GM19193 (cell line): ENCODE results near the gene PDE5A.

Experiments
- POLR2A ChIP-seq: IDR thresholded peaks from 4 replicates; pipeline ENCODE4 v1.6.1; 2011; ENCODE audit not compliant: insufficient read depth, insufficient read length; ENCODE audit errors: extremely low read depth

The PDE5A gene

DNA sequence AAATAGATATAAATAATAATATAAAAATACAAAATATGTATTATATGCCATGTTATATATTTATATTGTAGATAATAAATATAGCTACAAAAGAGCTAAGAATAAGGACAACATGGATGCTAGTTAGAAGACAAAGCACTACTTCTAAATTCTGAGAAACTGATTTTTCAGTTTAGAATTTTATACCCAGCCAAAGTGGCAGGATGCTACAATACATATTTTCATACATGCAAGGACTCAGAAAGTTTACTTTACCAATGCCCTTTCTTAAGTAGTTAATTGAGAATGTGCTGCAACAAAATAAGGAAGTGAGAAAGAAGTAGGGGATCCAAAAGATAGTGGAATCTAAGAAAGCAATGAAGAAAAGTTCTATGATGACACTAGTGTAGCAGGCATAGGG, 64.5 kb downstream of the PDE5A start:
- no peak for TF ChIP-seq POLR2A

DNA sequence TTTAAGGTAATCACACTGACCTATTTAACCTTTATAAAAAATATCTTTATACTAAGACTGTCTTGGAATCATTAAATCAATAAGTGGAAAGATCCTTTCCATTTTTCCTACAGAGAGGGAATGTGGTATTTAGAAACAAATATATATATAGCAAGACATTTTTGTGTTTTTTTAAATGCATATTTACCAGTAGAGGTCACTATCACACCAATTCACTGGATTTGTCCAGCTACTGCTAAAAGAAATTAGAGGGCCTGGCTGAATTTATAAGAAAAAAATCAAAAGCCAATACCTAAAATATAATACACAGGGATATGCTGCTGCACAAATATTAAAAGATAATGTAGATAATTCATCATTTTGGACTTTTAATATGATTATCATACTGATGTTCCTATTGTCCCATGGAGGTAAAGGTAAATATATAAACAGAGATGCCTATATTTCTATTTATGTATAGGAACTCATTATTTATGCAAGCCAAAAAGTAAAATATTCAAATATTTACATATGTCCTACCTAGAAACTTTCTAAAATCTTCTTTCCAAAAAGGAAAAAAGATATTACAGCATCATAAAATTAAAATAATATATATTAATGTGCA, 69.5 kb downstream of the PDE5A start:
- no peak for TF ChIP-seq POLR2A

DNA sequence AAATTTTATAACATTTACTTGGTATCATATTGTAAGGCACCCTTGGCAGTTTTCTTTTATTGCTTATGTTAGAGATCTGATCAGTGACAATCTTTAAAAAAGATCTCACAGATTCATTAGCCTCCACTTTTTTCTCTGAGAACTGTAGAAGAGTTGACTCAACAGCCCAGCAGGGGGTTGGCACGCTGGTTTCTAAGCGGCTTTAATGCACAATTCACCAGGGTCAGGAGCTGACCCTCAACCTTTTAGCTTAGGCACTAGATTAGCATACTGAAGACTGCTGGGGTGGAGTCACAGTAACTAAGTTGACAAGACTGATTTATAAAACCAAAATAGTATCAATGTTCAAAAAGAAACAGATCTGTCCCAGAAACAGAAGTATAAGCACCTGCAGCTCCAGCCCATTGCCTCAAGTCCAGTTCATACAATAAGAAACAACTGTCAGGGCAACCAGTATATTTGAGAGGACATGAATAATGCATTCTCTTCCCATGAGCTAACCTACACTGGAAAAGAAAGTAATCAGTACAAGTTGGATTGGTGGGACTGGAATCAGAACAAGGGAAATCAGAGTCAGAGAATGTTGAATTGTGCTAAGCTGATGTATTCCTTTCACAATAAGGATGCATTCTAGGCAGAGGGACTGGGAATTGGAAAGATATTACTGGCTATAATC, 77.6 kb downstream of the PDE5A start:
- no peak for TF ChIP-seq POLR2A

DNA sequence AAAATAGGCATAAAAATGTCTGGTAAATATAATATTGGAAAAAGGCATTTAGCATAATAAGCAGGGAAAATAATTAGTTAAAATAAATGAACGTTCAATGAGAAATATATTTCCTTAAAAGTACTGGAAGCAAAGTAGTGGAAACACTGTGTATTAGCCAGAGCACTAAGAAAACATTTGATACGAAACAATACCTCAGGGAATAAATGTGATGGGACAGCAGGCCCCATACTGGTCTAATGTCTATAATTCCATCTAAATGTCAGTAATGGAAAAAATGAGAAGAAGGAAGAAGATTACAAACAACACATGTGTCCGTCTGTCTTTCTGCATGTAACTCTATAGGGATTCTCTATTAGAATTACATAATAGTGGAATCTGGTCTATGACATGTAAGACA, 79.0 kb downstream of the PDE5A start:
- no peak for TF ChIP-seq POLR2A

DNA sequence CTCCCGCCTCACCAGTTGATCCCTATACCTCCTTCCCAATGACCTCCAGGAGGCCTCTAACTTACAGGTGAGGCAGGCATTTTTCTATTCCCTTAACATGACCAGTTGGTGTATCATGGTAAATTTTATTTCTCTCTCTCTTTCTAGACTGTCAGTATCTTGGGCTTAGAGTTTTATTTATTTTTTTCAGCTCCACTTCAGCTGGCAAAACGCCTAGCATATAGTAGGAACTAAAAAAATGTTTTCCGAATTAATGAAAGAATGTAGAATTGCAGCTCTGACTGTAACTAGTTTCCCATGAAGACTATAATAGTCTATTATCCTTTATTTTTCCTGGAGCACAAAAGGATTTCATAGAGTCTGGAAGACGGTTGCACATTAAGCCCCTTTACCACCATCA, 84.8 kb downstream of the PDE5A start:
- no peak for TF ChIP-seq POLR2A

DNA sequence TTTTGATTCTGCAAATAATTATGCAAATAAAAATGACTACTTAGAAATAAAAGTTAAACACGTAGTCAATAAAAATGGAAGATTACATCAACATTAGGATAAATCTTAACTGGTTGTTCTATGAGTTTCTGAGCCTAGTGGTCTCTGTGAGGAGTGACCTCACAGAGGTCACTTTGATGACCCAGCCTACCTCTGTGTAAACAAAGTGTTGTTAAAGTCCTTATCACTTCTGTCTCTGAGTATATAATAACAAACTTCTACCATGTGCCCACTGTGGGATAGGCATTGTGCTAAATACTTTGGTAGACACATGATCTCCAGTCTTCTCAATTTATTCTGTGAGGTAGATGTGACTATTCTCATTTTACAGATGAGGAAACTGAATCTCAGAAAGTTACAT, 85.4 kb downstream of the PDE5A start:
- no peak for TF ChIP-seq POLR2A

DNA sequence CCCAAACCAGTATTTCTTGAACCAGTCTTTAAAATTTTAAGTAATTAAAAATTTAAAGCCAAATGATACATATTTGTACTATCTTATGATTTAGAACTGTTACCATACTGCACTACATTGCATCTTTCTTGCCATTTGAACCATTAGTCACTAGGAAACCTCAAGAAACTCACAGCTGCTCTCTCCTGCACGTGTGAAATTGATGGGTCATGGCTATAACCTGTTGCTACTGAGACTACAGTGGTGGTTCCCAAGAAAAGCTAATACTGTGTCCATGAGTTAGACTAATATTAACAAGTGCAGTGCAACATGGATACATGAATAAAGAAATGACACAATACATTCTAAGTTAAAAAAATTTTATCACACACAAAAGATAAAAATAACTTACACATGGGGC, 88.4 kb downstream of the PDE5A start:
- TF ChIP-seq POLR2A: no peak

DNA sequence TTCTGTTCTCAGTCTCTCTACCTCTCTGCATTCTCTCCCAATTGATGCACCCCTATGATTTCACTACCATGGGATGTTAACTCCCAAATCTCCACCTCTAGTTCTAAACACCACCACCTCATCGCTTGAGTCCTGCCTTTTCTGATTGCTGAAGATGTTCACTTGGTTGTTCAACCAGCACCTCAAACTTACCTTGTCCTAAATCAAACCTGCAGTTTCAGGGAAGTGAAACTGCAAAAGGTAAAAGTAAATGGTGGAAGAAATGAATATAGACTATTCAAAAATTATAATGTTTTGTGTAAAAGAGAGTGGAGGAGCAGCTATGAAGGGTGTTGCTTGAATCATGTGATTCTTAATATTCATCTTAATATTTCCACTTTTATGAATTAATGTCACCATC, 91.0 kb downstream of the PDE5A start:
- TF ChIP-seq POLR2A: no peak

DNA sequence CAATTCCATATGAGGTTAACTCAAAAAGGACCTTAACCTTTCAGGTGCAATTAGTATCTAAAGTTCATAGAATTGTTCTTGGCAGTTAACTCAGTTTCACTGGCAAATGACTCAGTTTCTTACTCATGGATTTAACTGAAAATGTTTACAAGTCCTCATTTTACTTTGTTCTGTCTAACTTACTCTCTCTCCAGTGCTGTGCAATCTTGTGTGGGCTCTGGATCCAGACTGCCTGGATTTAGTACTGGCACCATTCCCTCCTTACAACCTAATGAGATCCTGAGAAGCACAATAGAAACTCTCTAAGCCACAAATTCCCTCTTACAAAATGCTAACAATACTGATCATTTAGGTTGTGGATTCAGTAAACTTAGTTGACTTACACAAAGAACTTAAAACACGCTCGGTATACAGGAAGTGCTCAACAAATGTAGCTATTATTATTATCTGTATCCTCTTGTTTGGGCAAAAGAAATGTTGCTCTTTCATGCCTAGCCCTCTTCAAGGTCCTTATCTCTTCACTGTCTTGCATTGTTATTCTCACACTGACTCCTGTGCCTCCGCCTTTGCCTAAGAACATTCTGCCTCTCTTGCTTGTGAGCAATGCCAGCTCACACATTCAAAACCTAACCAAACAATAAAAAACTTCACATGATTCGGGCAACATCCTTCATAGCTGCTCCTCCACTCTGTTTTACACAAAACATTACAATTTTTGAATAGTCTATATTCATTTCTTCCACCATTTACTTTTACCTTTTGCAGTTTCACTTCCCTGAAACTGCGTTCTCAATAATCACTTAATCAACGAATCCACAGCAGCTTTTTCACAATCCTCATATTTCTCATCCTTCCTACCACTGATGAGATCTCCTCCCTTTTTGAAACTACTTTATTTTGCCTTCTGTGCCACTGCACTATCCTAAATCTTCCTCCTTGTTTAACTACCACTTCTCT, 91.8 kb downstream of the PDE5A start:
- no peak for TF ChIP-seq POLR2A

DNA sequence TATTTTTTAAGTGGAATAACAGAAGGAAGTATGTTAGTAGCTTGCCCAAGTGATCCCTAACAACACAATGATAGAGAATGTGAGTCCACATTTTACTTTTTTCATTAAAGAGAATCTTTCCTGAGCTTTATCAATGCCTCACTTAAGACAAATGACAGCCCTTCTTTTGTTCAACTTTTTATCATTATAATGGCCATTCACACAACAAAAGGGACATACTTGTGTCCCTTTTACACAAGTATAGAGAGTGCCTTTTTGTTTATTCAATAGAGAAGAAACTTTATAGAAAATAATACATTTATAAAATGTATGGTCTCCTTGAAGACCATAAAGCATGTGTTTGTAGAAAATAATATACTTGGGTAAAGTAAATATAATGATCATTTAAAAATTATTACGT, 96.3 kb downstream of the PDE5A start:
- TF ChIP-seq POLR2A: no peak

DNA sequence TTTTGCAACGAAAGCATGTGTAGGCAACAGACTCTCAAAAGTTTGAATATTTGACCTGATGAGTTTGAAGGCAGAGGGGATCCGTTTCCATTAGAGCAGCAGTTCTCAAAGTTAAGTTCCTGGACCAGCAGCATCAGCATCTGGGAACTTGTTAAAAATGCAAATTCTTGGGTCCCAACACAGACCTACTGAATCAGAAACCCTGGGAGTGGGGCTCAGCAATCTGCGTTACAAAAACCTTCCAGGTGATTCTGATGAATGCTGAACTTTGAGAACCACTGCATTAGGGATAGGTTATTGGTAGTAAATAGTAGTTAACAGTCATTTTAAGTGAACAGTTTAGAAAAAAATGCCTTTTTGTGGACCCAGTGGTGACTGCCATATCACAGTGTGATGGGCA, 98.8 kb downstream of the PDE5A start:
- no peak for TF ChIP-seq POLR2A

DNA sequence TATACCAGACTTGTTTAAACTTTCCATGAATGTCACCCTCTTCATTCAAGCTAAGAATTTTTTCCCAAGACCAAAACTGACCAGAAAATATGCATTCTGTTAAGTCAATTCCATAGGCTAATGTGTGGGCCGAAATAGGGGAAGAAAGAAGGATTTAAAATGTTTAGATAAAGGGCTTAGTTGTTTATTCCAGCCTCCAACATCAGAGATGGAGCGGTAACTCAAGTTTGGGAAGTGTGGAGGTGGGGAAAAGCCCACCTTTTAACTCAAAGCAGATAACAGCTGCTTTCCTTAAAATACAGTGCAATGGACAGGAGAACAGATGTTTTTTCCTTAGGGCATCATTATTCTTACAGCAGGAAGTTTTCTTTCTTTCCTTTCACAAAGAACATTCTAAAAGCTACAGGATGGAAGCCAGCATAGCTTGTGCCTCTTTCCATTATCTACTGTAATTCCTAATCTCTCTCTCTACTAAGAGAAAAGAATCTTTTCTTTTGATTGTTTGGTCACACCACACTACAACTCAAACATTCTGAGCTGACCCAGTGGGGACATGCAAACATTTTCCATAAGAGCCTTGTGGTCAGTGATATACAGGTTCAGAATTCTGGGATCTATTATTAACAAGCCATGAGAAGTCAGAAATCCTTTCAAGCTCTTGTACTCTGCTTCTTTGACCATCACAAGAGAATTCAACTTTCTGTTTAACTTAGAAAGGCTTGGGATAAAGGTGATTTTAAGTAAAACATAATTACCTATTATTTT, 101.6 kb downstream of the PDE5A start:
- no peak for TF ChIP-seq POLR2A

DNA sequence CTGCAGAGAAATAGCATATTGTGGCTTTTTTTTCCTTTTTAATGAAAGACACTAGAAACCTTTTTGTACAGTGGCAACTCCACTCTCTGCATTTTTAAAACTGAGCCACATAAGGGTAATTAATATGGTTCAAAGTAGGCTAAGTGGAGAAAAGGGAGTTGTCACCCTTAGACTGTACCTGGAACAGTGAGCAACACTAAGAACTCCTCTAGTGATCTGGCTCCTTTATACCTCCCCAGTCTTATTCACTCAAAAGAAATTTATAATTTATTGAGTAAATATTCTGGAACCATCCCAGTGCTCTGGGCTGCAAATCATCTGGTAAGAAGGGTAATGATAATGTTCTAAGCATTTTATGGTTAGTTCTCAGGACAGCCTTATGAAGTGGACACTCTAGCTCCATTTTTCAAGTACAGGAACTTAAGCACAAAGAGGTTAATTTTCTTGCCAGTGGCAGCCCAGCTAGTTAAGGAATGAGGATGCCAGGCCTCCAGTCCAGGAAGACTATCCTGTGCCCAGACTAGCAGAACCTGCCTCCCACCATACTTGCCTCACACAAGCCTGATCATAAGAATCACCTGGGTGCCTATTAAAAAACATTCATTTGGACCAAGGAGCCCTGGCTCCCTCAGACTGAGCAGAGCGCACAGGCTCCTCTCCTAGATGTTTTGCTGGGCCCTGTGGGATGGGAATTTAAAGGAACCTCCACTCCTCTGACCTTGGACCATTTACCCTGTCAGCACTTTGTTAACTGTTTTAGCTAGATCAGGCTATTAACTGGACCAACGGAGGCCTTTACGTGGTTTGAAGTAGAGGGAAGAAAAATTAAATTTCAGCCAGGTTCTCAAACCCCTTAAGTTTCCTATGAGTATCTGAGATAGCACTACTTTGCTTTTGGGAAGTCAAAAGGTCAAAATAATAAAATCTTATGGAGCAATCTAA, 102.6 kb downstream of the PDE5A start:
- TF ChIP-seq POLR2A: no peak
